ENCODE data around the gene SERPINB3. TPM values are rescaled to one million over a fixed set of nuclear protein-coding genes. Genes with fewer than 3 reads are reported as not detected.

Gene SERPINB3
- total RNA-seq, 2 donors from 2014 or later = not detected

DNA sequence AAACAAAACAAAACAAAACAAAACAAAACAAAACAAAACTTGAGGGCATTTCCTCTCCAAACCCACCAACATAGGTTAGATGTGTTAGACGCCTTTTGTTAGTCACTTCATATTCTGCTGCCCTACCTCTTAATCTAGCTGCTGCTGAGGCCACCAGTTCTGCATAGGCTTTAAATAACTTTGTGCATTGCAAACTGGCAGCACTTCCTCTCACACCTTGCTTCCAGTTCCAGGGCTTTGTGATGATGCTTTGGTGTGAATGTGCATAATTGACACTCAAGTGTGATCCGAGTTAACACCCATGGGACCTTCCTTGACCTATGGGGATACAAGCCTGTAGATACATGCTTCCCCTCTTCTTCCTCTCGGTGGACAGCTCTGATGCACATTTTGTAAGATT is 38.8 kb upstream of the SERPINB3 start:
- no peaks in the 10 kb centered on the region for H3K36me3 ChIP-seq
- TF ChIP-seq, protein P1, sequence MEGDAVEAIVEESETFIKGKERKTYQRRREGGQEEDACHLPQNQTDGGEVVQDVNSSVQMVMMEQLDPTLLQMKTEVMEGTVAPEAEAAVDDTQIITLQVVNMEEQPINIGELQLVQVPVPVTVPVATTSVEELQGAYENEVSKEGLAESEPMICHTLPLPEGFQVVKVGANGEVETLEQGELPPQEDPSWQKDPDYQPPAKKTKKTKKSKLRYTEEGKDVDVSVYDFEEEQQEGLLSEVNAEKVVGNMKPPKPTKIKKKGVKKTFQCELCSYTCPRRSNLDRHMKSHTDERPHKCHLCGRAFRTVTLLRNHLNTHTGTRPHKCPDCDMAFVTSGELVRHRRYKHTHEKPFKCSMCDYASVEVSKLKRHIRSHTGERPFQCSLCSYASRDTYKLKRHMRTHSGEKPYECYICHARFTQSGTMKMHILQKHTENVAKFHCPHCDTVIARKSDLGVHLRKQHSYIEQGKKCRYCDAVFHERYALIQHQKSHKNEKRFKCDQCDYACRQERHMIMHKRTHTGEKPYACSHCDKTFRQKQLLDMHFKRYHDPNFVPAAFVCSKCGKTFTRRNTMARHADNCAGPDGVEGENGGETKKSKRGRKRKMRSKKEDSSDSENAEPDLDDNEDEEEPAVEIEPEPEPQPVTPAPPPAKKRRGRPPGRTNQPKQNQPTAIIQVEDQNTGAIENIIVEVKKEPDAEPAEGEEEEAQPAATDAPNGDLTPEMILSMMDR (IDR thresholded peaks at IDR 0.05) = no peak
- H3K27ac ChIP-seq = no peak overlapping the region
- DNase-seq (ENCODE audit: low spot score) (no peak), ATAC-seq (ENCODE audit: insufficient number of reproducible peaks, low FRiP score, low read depth) (no peak)
- no peaks in the 10 kb centered on the region for H3K4me1 ChIP-seq (ENCODE audit: control insufficient read depth in 1 of 2, low read depth in 2 of 2)
- H3K27me3 ChIP-seq (replicated peaks; ENCODE audit: insufficient read depth) = no peaks in the 10 kb centered on the region
- H3K4me3 ChIP-seq = no peak overlapping the region
- H3K9me3 ChIP-seq = no peaks in the 10 kb centered on the region

DNA sequence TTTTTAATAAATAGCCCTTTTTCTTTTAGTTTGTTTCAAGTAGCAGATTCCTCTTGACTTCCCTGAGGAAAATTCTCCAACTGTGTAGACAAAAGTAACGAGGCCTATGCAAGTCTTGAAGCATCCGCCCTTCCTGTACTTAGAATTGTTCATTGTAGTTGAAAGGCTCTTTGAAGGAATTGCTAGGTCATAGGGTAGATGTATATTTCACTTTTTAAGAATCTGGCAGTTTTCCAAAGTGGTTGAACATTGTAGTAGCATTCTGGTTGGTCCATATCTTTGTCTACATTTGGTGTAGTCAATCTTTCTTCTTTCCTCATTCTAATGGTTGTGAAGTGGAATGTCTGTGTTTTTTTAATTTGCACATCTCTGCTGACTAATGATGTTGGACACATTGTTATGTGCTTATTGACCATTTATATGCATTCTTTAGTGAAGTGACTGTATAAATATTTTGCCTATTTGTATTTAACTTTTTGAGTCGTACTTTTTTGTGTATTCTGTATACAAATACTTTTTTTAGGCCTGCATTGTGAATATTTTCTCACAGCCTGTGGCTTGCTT is 35.5 kb upstream of the SERPINB3 start:
- TF ChIP-seq, protein P1 (IDR thresholded peaks at IDR 0.05) = no peak

DNA sequence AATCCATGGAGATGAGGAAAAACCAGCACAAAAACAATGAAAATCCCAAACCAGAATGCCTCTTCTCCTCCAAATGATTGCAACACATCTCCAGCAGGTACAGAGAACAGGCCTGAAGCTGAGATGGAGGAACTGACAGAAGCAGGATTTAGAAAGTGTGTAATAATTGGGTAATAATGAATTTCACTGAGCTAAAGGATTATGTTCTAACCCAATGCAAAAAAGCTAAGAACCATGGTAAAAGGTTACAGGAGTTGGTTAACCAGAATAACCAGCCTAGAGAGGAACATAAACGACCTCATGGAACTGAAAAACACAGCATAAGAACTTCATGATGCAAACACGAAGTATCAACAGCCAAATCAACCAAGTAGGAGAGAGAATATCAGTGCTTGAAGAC is 27.4 kb upstream of the SERPINB3 start:
- H3K27ac ChIP-seq = no peak overlapping the region
- TF ChIP-seq, protein P1 (IDR thresholded peaks at IDR 0.05) = no peak

More for the DNA sequence above, 35.5 kb upstream of the SERPINB3 start:
- Histone ChIP-seq H3K4me3 (no peak overlapping the region), H3K27ac (no peak overlapping the region), H3K4me1 (ENCODE audit: control insufficient read depth in 1 of 2, low read depth in 2 of 2) (no peaks in the 10 kb centered on the region), H3K36me3 (no peaks in the 10 kb centered on the region), H3K27me3 (replicated peaks; ENCODE audit: insufficient read depth) (no peaks in the 10 kb centered on the region), H3K9me3 (no peaks in the 10 kb centered on the region)
- ATAC-seq (ENCODE audit: insufficient number of reproducible peaks, low FRiP score, low read depth) (no peak), DNase-seq (ENCODE audit: low spot score) (no peak)

DNA sequence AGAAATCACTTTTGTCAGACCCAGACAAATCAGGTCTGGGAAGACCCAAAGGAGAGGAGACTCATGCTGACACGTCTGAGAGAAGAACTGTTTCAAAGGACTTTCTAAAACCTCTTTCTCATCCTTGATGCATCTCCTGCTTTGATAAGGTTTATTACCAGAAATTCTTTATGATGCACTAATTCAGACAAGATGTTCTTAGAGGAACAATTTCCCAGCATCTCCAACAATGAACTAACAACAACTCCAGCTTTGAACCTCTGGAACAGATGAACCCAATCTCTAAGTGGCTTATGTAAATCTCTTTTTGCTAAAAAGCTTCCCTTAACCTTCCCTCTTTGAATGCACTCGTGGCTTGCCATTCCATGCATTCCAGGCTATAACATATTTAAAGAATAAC is 25.2 kb upstream of the SERPINB3 start:
- ATAC-seq (ENCODE audit: insufficient number of reproducible peaks, low FRiP score, low read depth) (no peak), DNase-seq (ENCODE audit: low spot score) (no peak)
- TF ChIP-seq, protein P1 (IDR thresholded peaks at IDR 0.05) = no peak
- H3K27me3 ChIP-seq (replicated peaks; ENCODE audit: insufficient read depth) = no peaks in the 10 kb centered on the region
- no peaks in the 10 kb centered on the region for H3K36me3 ChIP-seq
- H3K27ac ChIP-seq = no peak overlapping the region
- no peaks in the 10 kb centered on the region for H3K9me3 ChIP-seq
- no peak overlapping the region for H3K4me3 ChIP-seq
- H3K4me1 ChIP-seq (ENCODE audit: control insufficient read depth in 1 of 2, low read depth in 2 of 2) = no peaks in the 10 kb centered on the region

More for the DNA sequence above, 27.4 kb upstream of the SERPINB3 start:
- Histone ChIP-seq H3K27me3 (replicated peaks; ENCODE audit: insufficient read depth) (no peaks in the 10 kb centered on the region), H3K4me1 (ENCODE audit: control insufficient read depth in 1 of 2, low read depth in 2 of 2) (no peaks in the 10 kb centered on the region), H3K9me3 (no peaks in the 10 kb centered on the region), H3K4me3 (no peak overlapping the region), H3K36me3 (no peaks in the 10 kb centered on the region)
- no peak for DNase-seq (ENCODE audit: low spot score)
- ATAC-seq (ENCODE audit: insufficient number of reproducible peaks, low FRiP score, low read depth) = no peak

DNA sequence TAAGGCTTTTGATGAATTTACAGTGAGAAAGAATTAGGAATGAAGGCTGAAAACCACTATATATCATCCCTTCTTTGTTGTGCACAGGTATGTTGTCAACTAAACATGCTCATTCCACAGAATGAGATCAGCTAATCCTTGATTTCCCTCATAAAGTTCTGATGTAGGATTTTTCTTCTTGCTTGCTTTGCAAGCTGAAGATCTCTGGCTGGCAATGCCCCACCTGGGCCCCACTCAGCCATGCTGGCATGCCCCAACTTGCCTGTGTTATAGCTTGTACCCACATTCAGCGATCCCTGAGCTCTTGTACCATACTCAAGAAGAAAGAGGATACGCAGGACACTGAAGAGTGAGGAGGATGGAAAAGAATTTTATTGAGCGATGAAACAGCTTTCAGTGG is 23.0 kb upstream of the SERPINB3 start:
- TF ChIP-seq, protein P1 (IDR thresholded peaks at IDR 0.05) = no peak
- no peak overlapping the region for H3K4me3 ChIP-seq
- DNase-seq (ENCODE audit: low spot score) = no peak
- H3K27ac ChIP-seq = no peak overlapping the region
- no peaks in the 10 kb centered on the region for H3K36me3 ChIP-seq
- no peaks in the 10 kb centered on the region for H3K9me3 ChIP-seq
- no peaks in the 10 kb centered on the region for H3K4me1 ChIP-seq (ENCODE audit: control insufficient read depth in 1 of 2, low read depth in 2 of 2)
- H3K27me3 ChIP-seq (replicated peaks; ENCODE audit: insufficient read depth) = no peaks in the 10 kb centered on the region
- no peak for ATAC-seq (ENCODE audit: insufficient number of reproducible peaks, low FRiP score, low read depth)

Data from thoracic aorta (tissue), 2 donors.